Stimulated activated CD4-positive, alpha-beta T cell treated with anti-CD3 and anti-CD28 coated beads, Interleukin-1b, Interleukin-23, amount 100 ng/mL, for 24 hours (primary cell): ENCODE measurements around the gene LHB.

ENCODE experiments used
- DNase-seq, 4 experiments: peaks; one replicate each; pipeline ENCODE4 v3.0.0-alpha.2; 2020; ENCODE audit warnings: low read depth in 4 of 4, low spot score in 1 of 4

Gene LHB

DNA sequence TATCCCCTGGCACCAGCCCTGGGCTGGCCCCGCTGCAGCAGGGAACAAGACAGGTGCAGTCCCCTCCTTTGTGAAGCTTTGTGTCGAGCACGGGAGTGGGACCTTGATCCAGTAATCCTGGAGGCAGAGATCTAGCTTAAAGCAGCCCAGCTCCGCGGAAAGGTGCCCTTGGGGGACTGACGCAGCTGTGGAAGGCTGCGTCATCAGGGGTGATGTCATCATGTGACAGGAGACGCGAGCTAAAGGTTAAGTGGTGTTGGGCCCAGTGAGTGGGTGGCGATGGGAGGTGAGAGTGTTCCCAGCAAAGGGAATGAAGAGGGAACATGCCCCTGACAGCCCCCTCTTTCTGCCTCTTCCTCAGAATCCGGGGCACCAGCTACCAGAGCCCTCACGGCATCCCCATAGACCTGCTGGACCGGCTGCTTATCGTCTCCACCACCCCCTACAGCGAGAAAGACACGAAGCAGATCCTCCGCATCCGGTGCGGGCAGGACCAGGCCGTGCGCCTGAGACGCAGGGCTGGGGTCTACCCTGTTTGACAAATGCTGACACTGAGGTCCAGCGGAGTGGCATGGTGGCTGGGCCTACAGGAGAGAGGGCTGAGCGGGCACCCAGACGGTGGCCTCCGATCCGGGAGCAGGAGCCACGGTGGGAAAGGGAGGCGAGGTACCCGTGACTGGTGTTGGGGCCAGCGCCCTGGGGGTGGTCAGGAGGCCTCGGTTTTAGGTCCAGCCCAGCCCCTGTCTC lies 2.6 kb downstream of the LHB start:
- no peak for DNase-seq

DNA sequence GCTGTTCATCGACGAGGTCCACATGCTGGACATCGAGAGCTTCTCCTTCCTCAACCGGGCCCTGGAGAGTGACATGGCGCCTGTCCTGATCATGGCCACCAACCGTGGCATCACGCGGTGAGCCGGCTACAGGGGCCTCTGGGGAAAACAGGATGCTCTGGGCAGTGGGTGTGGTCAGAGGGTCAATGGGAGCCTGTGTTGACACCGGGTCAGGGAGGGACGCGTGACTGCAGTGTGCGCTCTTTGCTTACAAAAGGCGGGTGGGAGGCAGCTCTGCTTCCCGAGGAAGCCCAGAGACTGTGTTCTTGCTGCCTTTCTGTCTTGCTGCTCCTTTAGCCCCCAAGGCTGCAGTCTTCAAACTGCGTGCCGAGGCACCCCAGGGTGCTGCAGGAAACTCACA lies 5.7 kb downstream of the LHB start:
- DNase-seq = no peak

GRCh38 chr19:49010453-49010852 lies 6.4 kb downstream of the LHB start:
- no peak for DNase-seq

- no peak for DNase-seq
Observed at GRCh38 chr19:49009828-49010227, 7.1 kb downstream of the LHB start.

GRCh38 chr19:49006905-49007304 lies 10.0 kb downstream of the LHB start:
- no peak for DNase-seq

DNA sequence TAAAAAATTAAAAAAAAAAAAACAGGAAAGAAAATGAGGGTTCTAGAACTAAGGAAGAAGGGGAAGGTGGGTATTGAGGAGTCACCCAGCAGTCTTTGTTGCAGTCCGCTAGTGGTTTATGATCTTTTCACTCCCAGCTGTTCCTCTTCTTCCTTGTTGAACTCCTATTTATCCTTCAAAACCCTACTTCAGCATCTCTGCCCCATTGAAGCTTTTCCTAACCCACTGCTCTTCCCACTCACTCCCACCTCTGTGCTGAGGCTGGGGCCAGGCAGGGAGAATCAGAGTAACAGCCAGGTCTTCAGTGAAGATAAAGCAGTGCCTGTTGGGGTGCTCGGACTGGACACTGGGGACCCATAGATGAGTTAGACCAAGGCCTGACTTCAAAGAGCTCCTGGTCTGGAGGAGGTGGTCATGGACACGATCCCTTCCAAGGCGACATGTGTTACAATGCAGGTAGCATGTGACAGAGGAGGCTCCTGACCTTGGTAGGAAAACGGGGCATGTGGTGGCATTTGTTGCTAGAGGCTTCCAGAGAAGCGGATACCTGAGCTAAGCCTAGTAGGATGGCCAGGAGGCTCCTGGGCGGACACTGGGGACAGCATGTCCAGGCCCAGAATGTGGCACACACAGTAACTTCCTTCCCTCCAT lies 11.8 kb downstream of the LHB start:
- no peak for DNase-seq

- DNase-seq = no peak
Observed at GRCh38 chr19:49004133-49004532, 12.8 kb downstream of the LHB start.

DNA sequence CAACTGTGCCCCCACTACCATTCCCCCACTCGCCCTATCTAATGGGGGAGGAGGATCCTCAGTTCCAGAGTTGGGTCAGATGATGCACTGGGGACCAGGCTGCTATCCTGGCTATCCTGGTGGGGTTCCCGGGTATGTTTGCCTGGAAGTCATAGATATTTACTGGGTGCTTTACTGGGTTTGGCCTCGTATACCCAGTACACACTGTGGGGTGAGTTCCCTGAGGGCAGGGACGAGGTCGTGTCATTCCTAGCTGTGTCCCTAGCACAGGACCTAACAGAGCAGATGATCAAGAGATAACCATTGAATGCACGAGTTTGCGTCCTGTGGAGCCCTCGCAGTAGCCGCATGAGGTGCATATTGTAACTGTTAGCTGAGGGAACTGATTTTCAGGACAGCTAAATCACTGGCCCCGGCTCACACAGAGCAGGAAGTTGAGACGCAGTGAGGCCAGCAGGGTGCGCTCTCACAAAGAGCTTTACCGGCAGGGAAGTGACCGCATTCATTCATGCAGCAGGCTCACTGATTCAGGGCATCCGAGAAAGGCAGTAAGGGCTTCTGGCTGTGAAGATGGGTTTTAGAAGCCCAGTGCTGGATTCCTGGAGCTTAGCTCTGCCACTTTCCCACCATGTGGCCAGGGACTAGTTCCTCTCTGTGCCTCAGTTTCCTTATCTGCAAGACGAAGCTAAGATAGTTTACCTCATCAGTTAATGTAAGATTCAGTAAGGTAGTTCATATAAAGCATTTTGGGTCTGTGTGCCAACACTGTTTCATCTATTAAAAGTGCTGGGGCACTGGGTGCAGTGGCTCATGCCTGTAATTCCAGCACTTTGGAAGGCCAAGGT lies 17.2 kb downstream of the LHB start:
- peak; percentile 27 to 54 (median 41) for DNase-seq

DNA sequence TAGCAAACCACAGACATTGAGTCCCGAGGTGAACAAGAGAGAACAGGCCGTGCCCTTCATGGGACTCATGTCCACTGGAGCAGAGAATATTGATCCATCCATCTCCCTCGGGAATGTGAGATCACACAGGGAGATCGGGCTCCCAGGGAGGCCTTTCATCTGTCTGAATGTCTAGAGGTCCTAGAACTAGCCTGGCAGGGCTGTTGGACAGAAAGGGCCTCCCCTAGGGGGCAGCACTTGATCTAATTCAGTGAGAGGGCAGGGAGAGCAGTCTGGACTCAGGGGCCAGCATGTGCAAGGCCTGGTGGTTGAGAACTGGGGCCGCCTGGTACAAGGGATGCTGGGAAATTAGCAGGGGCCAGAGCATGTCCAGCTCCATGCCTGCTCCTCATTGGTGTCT lies 18.9 kb downstream of the LHB start:
- DNase-seq = peak in 3 of 4 experiments; percentile 21 to 47 (median 21)

DNA sequence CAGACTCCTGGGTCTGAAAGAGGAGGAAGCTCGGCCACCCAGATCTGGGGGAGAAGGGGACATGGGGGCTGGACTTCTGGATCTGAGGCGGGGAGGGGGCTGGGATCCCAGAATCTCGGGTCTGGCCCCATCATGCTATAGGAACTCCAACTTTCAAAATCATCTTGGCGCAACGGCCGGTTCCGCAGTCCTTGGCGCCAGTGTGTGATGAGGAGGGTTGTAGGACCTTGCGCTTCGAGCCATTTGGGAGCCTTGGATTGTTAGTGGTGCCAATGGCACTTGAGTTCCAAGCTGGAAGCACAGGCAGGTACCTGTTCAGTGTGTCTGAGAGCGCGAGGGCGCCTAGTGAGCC lies 22.9 kb downstream of the LHB start:
- no peak for DNase-seq

DNA sequence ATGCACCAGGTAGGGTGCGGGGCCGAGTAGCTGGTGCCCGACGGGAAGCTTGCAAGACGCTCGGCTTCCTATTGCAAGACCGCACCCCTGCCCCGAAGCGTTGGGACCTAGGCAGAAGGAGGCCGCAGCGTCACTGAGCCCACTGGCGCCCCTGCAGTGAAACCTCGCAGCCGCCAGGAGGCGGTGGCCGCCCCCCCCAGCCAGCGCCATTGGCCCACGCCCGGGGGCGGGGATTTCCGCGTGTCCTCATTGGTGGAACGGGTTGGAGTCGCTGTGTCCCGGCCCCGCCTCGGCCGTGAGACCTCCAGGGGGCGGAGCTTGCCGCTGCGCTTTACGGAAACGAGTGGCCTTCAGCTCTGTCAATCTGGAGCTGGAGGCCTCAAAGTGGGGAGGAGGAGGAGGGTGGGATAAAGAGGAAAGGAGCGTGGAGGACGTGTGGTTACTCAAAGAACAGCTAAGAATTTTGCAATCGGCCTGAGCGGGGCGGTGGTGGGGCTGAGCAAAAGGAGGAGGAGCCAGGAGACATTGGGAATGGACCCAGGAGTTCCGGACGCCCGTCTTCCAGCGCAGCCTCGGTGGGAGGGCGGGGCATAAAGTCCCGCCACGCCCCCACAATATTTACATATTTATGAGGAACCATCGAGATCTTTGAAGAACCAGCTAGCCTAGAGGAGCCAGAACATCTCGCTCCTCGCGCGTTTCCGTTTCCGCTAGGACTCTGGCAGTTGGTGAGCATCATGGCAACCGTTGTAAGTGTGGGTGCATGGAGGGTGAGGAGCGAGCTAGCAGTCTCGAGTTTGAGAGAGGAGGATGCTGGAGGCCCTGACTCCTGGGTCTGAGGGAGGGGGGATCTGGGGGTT lies 23.5 kb downstream of the LHB start, which contains the start of the genes GYS1 and RUVBL2:
Gene GYS1, minus strand, starts transcription at position 135 of the 860 bp plus-strand sequence. CDS start 197 bp downstream, outside the sequence.
Gene RUVBL2, plus strand, starts transcription at position 713 of the 860 bp plus-strand sequence. Its CDS starts 25 bp downstream, at position 738.
- peak; percentile 94 to 100 (median 98) for DNase-seq

- no peak for DNase-seq
Observed at GRCh38 chr19:48992581-48993174, 24.2 kb downstream of the LHB start.

DNA sequence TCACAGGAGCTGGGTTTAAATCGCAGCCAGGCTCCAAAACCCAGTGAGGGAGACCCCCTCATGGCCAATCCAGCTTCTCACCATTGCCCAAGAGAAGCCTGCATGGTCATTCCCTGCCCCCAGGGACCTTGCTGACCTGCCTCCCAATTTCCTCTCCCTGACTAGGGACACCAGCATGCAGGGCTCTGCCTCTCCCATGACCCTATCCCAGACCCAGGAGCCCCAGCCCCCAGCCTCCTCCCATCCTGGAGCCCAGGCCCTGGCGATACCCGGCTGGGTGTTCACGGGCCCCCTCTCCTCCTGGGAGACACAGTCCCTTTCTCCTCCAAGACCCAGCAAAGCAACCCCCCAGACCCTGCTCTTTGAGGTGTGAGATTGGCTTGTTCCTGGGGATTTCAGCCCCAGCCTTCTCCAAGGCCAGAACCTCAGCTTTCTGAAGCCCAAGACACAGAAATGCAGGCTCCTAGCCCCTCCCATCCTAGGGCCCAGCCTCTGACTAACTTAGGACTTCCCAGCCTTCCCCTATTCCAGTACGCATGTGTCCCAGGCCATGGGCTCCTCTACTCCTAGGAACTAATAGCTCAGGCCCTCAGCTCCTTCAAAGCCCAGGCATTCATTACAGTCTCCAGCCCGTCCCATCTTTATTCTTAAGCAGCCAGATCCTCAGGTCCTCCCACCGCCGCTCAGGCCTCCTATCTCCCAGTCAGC lies 24.9 kb downstream of the LHB start:
- no peak for DNase-seq

GRCh38 chr19:48991011-48991609 lies 25.8 kb downstream of the LHB start:
- DNase-seq = no peak

GRCh38 chr19:48990400-48990799 lies 26.5 kb downstream of the LHB start:
- no peak for DNase-seq

GRCh38 chr19:48989701-48990291 lies 27.1 kb downstream of the LHB start:
- no peak for DNase-seq

DNA sequence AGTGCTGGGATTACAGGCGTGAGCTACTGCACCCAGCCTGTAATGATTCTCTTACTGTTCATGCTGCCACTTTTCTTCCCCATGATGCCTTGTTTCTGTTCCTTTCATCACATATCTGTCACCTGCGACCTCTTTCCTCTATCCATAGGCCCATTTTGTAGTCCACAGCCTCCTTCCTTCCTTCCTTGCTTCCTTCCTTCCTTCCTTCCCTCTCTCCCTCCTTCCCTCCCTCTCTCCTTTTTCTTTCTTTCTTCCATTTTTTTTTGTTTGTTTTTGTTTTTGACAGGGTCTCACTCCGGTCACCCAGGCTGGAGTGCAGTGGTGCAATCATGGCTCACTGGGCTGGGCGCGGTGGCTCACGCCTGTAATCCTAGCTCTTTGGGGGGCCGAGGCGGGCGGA lies 28.0 kb downstream of the LHB start:
- DNase-seq = no peak

DNA sequence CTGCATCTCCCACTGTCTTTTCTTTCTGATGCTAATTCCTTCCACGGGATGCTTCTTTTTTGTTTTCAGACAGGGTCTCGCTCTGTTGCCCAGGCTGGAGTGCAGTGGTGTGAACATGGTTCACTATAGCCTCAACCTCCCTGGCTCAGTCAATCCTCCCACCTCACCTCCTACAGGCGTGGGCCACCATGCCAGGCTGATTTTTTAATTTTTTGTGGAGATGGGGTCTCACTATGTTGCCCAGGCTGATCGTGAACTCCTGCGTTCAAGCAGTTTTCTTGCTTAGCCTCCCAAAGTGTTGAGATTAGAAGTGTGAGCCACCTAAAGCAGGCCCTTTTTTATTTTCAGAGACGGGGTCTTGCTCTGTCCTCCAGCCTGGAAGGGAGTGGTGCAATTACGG lies 28.6 kb downstream of the LHB start:
- DNase-seq = no peak

- no peak for DNase-seq
Observed at GRCh38 chr19:48987323-48987722, 29.6 kb downstream of the LHB start.
